Activated naive CD4-positive, alpha-beta T cell treated with anti-CD3 and anti-CD28 coated beads, Interleukin-2, amount 50 U/mL, for 72 hours (primary cell): Measurements from ENCODE around the gene RAVER1. TPM values are rescaled to one million over a fixed set of nuclear protein-coding genes. Genes with fewer than 3 reads are reported as not detected.
"Not testable (repeated sequence)": the region's sequence is repeated elsewhere in the genome, so short reads cannot be mapped to it uniquely, and the experiment has no call there.

ENCODE experiments used
- ATAC-seq, 2 donors: fragments of 150-1000 bp; cut with Tn5 transposase; 2 replicates each; pipeline ENCODE4 v1.10.0; 2021; ENCODE audit warnings: mild to moderate bottlenecking in 2 of 2, moderate library complexity in 2 of 2
- DNase-seq, 2 donors: peaks; one replicate each; pipeline ENCODE4 v3.0.0; 2021 to 2022; ENCODE audit warnings: low spot score in 2 of 2
- H3K27ac Mint-ChIP-seq, 2 donors: one replicate each; pipeline ENCODE4 v1.8.0; 2022; ENCODE audit warnings: mild to moderate bottlenecking in 2 of 2, mixed read lengths in 2 of 2
- H3K36me3 Mint-ChIP-seq, 2 donors: one replicate each; pipeline ENCODE4 v1.8.0; 2022; ENCODE audit warnings: mixed read lengths in 2 of 2
- H3K9me3 Mint-ChIP-seq, 2 donors: one replicate each; pipeline ENCODE4 v1.8.0; 2022; ENCODE audit warnings: mixed read lengths in 2 of 2
- total RNA-seq, 2 donors: library from RNA; stranded (reverse); gene quantifications; one replicate each; pipeline ENCODE4 v1.2.3, GENCODE V29; 2022

The RAVER1 gene
- total RNA-seq, 2 donors from 2014 or later = 52.5 to 101 TPM

- DNase-seq (no peak), ATAC-seq (no peak)
- H3K27ac Mint-ChIP-seq = no peak overlapping the region
- H3K9me3 Mint-ChIP-seq = no peaks in the 10 kb centered on the region
- H3K36me3 Mint-ChIP-seq = peaks cover 7 to 15% of the 10 kb centered on the region in 2 donors
These were observed 23.1 kb upstream of the RAVER1 start for GRCh38 chr19:10356431-10356830.

DNA sequence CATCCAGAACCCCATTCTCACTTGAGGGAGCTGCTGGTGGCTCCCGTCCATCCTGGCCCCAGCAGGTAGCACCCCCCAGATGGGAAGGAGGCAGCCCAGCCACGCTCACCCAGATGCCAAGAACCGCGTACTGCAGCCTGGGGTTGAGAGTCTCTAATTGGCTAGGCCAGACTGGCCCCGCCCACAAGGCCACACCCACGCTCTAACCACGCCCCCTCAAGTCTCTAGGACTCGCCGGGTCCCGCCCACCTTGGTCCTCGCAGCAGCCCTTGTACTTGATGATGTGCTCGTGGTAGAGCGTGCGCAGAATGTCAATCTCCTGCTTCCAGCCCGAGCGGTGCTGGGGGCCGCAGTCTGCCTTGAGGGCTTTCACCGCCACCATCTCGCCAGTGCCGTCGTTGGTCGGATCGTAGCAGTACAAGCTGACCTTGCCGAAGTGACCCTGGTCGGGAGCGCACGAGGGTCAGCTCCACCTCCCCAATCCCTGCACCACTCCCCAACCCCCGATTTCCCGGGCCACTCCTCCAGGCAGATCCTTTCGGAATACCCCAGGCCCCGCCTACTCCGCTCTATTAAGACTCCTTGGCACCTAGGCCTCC is 20.6 kb upstream of the RAVER1 start:
- Mint-ChIP-seq H3K9me3 (no peaks in the 10 kb centered on the region), H3K27ac (peak overlapping the region in 1 of 2 donors; percentile 89), H3K36me3 (peaks cover 7 to 15% of the 10 kb centered on the region in 2 donors)
- DNase-seq (peak in 1 of 2 donors; percentile 58), ATAC-seq (peak in 1 of 2 donors; percentile 62)

- no peaks in the 10 kb centered on the region for H3K9me3 Mint-ChIP-seq
- DNase-seq = no peak
- ATAC-seq = peak in 1 of 2 donors; percentile 11
- no peak overlapping the region for H3K27ac Mint-ChIP-seq
- H3K36me3 Mint-ChIP-seq = peaks cover 7 to 15% of the 10 kb centered on the region in 2 donors
These were observed 19.7 kb upstream of the RAVER1 start for GRCh38 chr19:10352764-10353671.

- no peaks in the 10 kb centered on the region for H3K9me3 Mint-ChIP-seq
- DNase-seq (no peak), ATAC-seq (no peak)
- no peak overlapping the region for H3K27ac Mint-ChIP-seq
- no peaks in the 10 kb centered on the region for H3K36me3 Mint-ChIP-seq
These were observed 13.2 kb upstream of the RAVER1 start for GRCh38 chr19:10346509-10346908.

DNA sequence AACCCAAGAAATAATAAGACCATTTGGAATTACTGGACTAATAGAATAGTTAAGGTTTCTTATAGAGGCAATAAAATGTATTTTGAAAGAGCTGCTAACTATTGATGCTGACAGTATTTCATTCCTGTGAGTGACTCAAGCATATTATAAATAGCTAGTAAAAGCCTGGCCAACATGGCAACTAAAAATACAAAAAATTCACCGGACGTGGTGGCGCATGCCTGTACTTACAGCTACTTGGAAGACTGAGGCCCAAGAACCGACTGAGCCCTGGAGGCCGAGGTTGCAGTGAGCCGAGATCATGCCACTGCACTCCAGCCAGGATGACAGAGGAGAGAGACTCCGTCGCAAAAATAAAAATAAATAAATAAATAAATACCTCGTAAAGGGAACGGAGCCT is 11.5 kb upstream of the RAVER1 start:
- ATAC-seq (no peak), DNase-seq (no peak)
- Mint-ChIP-seq H3K27ac (no peak overlapping the region), H3K36me3 (no peaks in the 10 kb centered on the region), H3K9me3 (no peaks in the 10 kb centered on the region)

DNA sequence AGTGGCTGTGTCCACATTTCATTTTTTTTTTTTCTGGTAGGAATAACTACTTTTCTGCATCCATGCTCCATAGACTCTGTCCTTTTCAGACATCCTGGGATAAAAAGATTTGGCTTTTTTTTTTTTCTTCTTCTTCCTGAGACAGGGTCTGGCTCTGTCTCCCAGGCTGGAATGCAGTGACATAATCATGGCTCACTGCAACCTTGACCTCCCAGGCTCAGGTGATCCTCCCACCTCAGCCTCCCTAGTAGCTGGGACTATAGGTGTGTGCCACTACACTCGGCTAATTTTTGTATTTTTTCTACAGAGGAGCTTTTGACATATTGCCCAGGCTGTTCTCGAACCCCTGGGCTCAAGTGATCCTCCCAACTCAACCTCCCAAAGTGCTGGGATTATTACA is 10.2 kb upstream of the RAVER1 start:
- H3K9me3 Mint-ChIP-seq = no peaks in the 10 kb centered on the region
- H3K27ac Mint-ChIP-seq = no peak overlapping the region
- no peak for DNase-seq
- no peaks in the 10 kb centered on the region for H3K36me3 Mint-ChIP-seq
- ATAC-seq = no peak

DNA sequence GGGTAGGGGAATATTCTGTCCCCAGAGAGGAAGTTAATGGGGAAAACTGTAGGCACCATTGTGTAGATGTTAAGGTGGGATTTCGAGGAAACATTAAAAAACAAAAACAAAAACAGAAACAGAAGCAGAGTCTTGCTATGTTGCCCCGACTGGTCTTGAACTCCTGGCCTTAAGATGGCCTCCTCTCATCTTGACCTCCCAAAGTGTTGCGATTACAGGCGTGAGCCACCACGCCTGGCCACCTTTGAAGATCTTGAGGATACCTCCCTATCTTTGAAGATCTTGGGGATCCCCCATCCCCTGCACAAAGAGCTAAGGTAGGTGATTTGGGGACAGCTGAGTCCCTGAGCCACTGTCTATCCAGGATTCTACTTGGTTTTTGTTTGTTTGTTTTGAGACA is 6.6 kb upstream of the RAVER1 start:
- H3K9me3 Mint-ChIP-seq = no peaks in the 10 kb centered on the region
- ATAC-seq (peak in 1 of 2 donors; percentile 33), DNase-seq (no peak)
- H3K27ac Mint-ChIP-seq = peak overlapping the region; percentile 82 to 90
- H3K36me3 Mint-ChIP-seq = no peaks in the 10 kb centered on the region

DNA sequence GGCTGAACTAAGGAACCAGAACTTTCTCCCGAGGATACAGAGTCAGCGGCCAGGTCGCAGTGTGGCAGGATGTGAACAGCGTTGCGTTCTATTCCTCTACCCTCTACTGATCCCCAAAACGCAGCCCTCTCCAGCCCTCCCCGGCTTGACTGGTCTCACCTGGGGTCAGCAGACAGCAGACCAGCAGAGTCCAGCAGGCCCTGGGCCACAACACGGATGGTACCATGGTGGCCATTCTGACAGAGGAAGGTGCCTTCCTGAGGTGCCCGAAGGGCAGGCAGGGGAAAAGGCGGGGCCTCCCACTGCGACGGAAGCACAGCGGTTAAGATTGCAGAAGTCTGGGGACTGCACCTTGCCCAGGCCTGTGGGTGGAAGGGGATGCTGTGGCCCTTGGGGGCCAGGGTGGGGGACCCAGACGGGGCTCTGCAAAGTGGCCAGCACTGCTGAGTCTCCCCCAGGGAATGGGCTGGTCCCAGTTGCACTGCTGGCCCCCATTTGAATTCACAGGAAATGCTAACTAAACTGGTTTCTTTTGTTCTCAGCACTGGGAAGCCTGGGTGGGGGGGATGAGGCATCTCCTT is 6.1 kb upstream of the RAVER1 start, which contains the start of gene ICAM3:
Gene ICAM3, minus strand, starts transcription at position 245 of the 581 bp plus-strand sequence. Its CDS starts 10 bp downstream, at position 235.
- peak; percentile 87 to 94 for ATAC-seq
- H3K9me3 Mint-ChIP-seq = no peaks in the 10 kb centered on the region

GRCh38 chr19:10338940-10339339 is 5.6 kb upstream of the RAVER1 start:
- peak overlapping the region; percentile 82 to 90 for H3K27ac Mint-ChIP-seq
- DNase-seq (no peak), ATAC-seq (peak; percentile 29 to 50)
- H3K36me3 Mint-ChIP-seq = peaks cover 6% of the 10 kb centered on the region in 2 donors
- no peaks in the 10 kb centered on the region for H3K9me3 Mint-ChIP-seq

More for the DNA sequence above, 6.1 kb upstream of the RAVER1 start, which contains the start of gene ICAM3:
- peak within 1 kb of the TSS; percentile 82 to 90 for H3K27ac Mint-ChIP-seq
- DNase-seq = peak; percentile 71 to 87
- peaks cover under 1% of the 10 kb centered on the region in 2 donors for H3K36me3 Mint-ChIP-seq

GRCh38 chr19:10336725-10337124 is 3.4 kb upstream of the RAVER1 start:
- peaks cover 19 to 24% of the 10 kb centered on the region in 2 donors for H3K36me3 Mint-ChIP-seq
- not testable (repeated sequence) for DNase-seq, H3K9me3 Mint-ChIP-seq, H3K27ac Mint-ChIP-seq, ATAC-seq

GRCh38 chr19:10335352-10335985 is 2.1 kb upstream of the RAVER1 start:
- Mint-ChIP-seq H3K36me3 (peaks cover 20 to 24% of the 10 kb centered on the region in 2 donors), H3K27ac (no peak overlapping the region), H3K9me3 (no peaks in the 10 kb centered on the region)
- ATAC-seq (no peak), DNase-seq (no peak)

GRCh38 chr19:10334588-10335351 is 1.4 kb upstream of the RAVER1 start:
- DNase-seq (peak in 1 of 2 donors; percentile 75), ATAC-seq (no peak)
- Mint-ChIP-seq H3K27ac (no peak overlapping the region), H3K36me3 (peaks cover 27 to 30% of the 10 kb centered on the region in 2 donors), H3K9me3 (no peaks in the 10 kb centered on the region)

- H3K9me3 Mint-ChIP-seq = no peaks in the 10 kb centered on the region
- peaks cover 30 to 32% of the 10 kb centered on the region in 2 donors for H3K36me3 Mint-ChIP-seq
- peak overlapping the region; percentile 95 to 96 for H3K27ac Mint-ChIP-seq
- ATAC-seq (peak in 1 of 2 donors; percentile 8), DNase-seq (no peak)
These were observed 644 bp upstream of the RAVER1 start for GRCh38 chr19:10333758-10334587.

DNA sequence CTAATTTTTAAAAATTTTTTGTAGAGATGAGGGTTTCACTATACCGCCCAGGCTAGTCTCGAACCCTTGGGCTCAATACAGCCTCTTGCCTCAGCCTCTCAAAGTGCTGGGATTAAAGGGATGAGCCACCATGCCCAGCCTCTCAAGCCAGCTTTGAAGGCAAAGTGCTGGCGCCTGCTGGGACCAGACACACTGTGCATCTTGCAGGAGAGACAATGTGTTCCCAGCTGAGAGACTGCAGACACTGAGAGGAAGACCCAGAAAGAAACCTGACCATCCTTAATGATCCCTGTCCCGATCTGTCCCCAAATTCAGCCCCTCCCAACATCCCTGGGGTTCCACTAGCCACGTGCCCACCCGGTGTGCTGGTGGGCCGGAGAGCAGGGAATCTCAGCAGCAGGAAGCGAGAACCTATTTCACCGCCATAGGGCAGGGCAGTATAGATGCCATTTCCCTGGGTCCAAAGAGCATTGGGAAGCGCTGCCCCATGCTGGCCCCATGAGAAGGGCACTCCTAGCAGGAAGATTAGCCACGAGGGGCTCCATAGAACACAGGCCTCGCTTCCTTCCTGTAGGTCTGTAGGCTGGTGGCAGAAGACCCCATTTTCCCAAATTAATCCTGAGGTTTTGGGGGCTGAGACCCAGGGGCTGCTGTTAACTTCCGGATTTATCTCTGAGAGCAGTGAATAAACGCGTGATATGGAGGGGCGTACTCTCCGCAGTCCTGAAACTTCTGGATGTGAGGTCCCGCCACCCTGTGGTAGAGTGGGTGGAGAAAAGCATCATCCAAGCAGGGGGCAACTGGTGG is 968 bp downstream of the RAVER1 start:
- peaks cover 30 to 32% of the 10 kb centered on the region in 2 donors for H3K36me3 Mint-ChIP-seq

More for the DNA sequence above, 968 bp downstream of the RAVER1 start:
- ATAC-seq = no peak
- no peak for DNase-seq
- Mint-ChIP-seq H3K27ac (peak overlapping the region; percentile 95 to 96), H3K9me3 (no peaks in the 10 kb centered on the region)
